GM12892 (cell line): ENCODE results near the gene LAMA2.

Experiments used
- POLR2A ChIP-seq: IDR thresholded peaks from 2 replicates; pipeline ENCODE4 v1.6.1; 2011; ENCODE audit warnings: low read depth, low read length, control low read depth
- POLR2AphosphoS5 ChIP-seq: IDR thresholded peaks from 2 replicates; pipeline ENCODE4 v1.6.1; 2011; ENCODE audit warnings: low read depth, low read length, control low read depth
- TAF1 ChIP-seq: IDR thresholded peaks from 2 replicates; pipeline ENCODE4 v1.6.1; 2011; ENCODE audit warnings: low read depth, mild to moderate bottlenecking, control low read depth, low read length, borderline replicate concordance

GRCh38 chr6:129050086-129050485 lies 167.1 kb downstream of the LAMA2 start:
- TF ChIP-seq POLR2A (no peak), TAF1 (no peak), POLR2AphosphoS5 (no peak)
